GM18873 (cell line): ENCODE results near the gene ALDH3B2.
"Not testable (repeated sequence)": the region's sequence is repeated elsewhere in the genome, so short reads cannot be mapped to it uniquely, and the experiment has no call there.

Source experiments
- ATAC-seq: cut with Tn5 transposase; IDR thresholded peaks from one replicate; pipeline ENCODE4 v1.9.1; 2021; ENCODE audit warnings: mild to moderate bottlenecking, moderate library complexity, moderate number of reproducible peaks; ENCODE audit not compliant: unreplicated experiment, low FRiP score

ALDH3B2 gene

GRCh38 chr11:67687986-67688385, 13.6 kb upstream of the ALDH3B2 start:
- ATAC-seq = no peak

- not testable (repeated sequence) for ATAC-seq
These were observed 11.4 kb upstream of the ALDH3B2 start for GRCh38 chr11:67685641-67686332.

- not testable (repeated sequence) for ATAC-seq
These were observed 8.0 kb upstream of the ALDH3B2 start for GRCh38 chr11:67682126-67683034.

GRCh38 chr11:67680696-67681470, 6.5 kb upstream of the ALDH3B2 start:
- no peak for ATAC-seq

- ATAC-seq = no peak
These were observed 780 bp upstream of the ALDH3B2 start for GRCh38 chr11:67675058-67675747.

GRCh38 chr11:67673902-67674301, 521 bp downstream of the ALDH3B2 start:
- ATAC-seq = no peak

- no peak for ATAC-seq
These were observed 1.1 kb downstream of the ALDH3B2 start for GRCh38 chr11:67673358-67673757.

GRCh38 chr11:67671211-67671520, 3.3 kb downstream of the ALDH3B2 start:
- no peak for ATAC-seq

- ATAC-seq = no peak
These were observed 3.9 kb downstream of the ALDH3B2 start for GRCh38 chr11:67670316-67671210.

- ATAC-seq = no peak
These were observed 6.3 kb downstream of the ALDH3B2 start for GRCh38 chr11:67668192-67668551.

GRCh38 chr11:67667490-67668191, 6.8 kb downstream of the ALDH3B2 start:
- ATAC-seq = no peak

- no peak for ATAC-seq
These were observed 7.5 kb downstream of the ALDH3B2 start for GRCh38 chr11:67666676-67667489.

- ATAC-seq = no peak
These were observed 8.1 kb downstream of the ALDH3B2 start for GRCh38 chr11:67666303-67666645.

- no peak for ATAC-seq
These were observed 8.7 kb downstream of the ALDH3B2 start for GRCh38 chr11:67665541-67666302.

- ATAC-seq = no peak
These were observed 9.5 kb downstream of the ALDH3B2 start for GRCh38 chr11:67664696-67665540.

GRCh38 chr11:67664213-67664585, 10.2 kb downstream of the ALDH3B2 start:
- no peak for ATAC-seq
